Right renal pelvis (tissue), 4 donors: ENCODE measurements around the gene ATP11A. TPM values are rescaled to one million over a fixed set of nuclear protein-coding genes. Genes with fewer than 3 reads are reported as not detected.
"Not testable (repeated sequence)": the region's sequence is repeated elsewhere in the genome, so short reads cannot be mapped to it uniquely, and the experiment has no call there.

Source experiments
- DNase-seq, 4 donors: peaks; one replicate each; pipeline ENCODE4 v3.0.0-alpha.2; 2013; ENCODE audit warnings: low read depth in 4 of 4, low spot score in 3 of 4, missing footprints in 1 of 4
- polyA plus RNA-seq, 4 donors: library from polyadenylated mRNA; unstranded; fragments of 120-200 nt; gene quantifications; one replicate each; pipeline ENCODE4 v1.2.1, GENCODE V29; 2013; ENCODE audit not compliant: insufficient read length in 4 of 4

ATP11A gene
- polyA plus RNA-seq, 4 donors = 47.2 to 53.3 (median 48.0) TPM

- no peak for DNase-seq
Observed at GRCh38 chr13:112828756-112829155, 138.9 kb downstream of the ATP11A start.

GRCh38 chr13:112831196-112831595, 141.4 kb downstream of the ATP11A start:
- DNase-seq = no peak

- DNase-seq = no peak
Observed at GRCh38 chr13:112831801-112832200, 142.0 kb downstream of the ATP11A start.

- no peak for DNase-seq
Observed at GRCh38 chr13:112832811-112833210, 143.0 kb downstream of the ATP11A start.

GRCh38 chr13:112833551-112834257, 143.9 kb downstream of the ATP11A start:
- DNase-seq = no peak

GRCh38 chr13:112835344-112835743, 145.5 kb downstream of the ATP11A start:
- no peak for DNase-seq

GRCh38 chr13:112835796-112836195, 146.0 kb downstream of the ATP11A start:
- DNase-seq = no peak

GRCh38 chr13:112836940-112837339, 147.1 kb downstream of the ATP11A start:
- DNase-seq = no peak

GRCh38 chr13:112837371-112838037, 147.7 kb downstream of the ATP11A start:
- no peak for DNase-seq

- no peak for DNase-seq
Observed at GRCh38 chr13:112838038-112838841, 148.4 kb downstream of the ATP11A start.

- DNase-seq = no peak
Observed at GRCh38 chr13:112838842-112839117, 148.9 kb downstream of the ATP11A start.

GRCh38 chr13:112839356-112840105, 149.7 kb downstream of the ATP11A start:
- DNase-seq = no peak

- no peak for DNase-seq
Observed at GRCh38 chr13:112840472-112841302, 150.8 kb downstream of the ATP11A start.

GRCh38 chr13:112841303-112842015, 151.6 kb downstream of the ATP11A start:
- DNase-seq = not testable (repeated sequence)

GRCh38 chr13:112842343-112842856, 152.6 kb downstream of the ATP11A start:
- DNase-seq = no peak

GRCh38 chr13:112842931-112843391, 153.1 kb downstream of the ATP11A start:
- no peak for DNase-seq

- no peak for DNase-seq
Observed at GRCh38 chr13:112843392-112844111, 153.7 kb downstream of the ATP11A start.

- no peak for DNase-seq
Observed at GRCh38 chr13:112844411-112844810, 154.6 kb downstream of the ATP11A start.
